ENCODE measurements around the gene ZNG1C. TPM values are rescaled to one million over a fixed set of nuclear protein-coding genes. Genes with fewer than 3 reads are reported as not detected.
"Not testable (repeated sequence)": the region's sequence is repeated elsewhere in the genome, so short reads cannot be mapped to it uniquely, and the experiment has no call there.

Gene ZNG1C
- polyA plus RNA-seq (2013, experiment 1 of 2), result 7.6 TPM
- polyA plus RNA-seq (2013, experiment 2 of 2), result 7.3 TPM

- H3K9ac ChIP-seq (ENCODE audit: low read depth, low read length); H3K4me1 ChIP-seq (ENCODE audit: insufficient read depth, low read length); H3K9me3 ChIP-seq (ENCODE audit: insufficient read depth, low read depth, low read length); H3K27me3 ChIP-seq (ENCODE audit: insufficient read depth, low read length); H3K27ac ChIP-seq (ENCODE audit: low read depth, low read length); H3K4me3 ChIP-seq (ENCODE audit: low read length); H3K36me3 ChIP-seq (ENCODE audit: insufficient read depth, low read length): not testable (repeated sequence)
- no CpG with 5 or more reads among the region's 32 CpGs for WGBS
Measured at GRCh38 chr9:68241683-68242082, at the start of gene ZNG1C. TSS of gene ZNG1C (plus strand) at chr9:68241983. CDS start at chr9:68242032, 49 bp downstream.

GRCh38 chr9:68242437-68242836, 654 bp downstream of the ZNG1C start:
- H3K9ac ChIP-seq (ENCODE audit: low read depth, low read length); H3K27me3 ChIP-seq (ENCODE audit: insufficient read depth, low read length): not testable (repeated sequence)

GRCh38 chr9:68281041-68281440, 39.3 kb downstream of the ZNG1C start:
- not testable (repeated sequence) for H3K9ac ChIP-seq (ENCODE audit: low read depth, low read length); H3K4me1 ChIP-seq (ENCODE audit: insufficient read depth, low read length); H3K27me3 ChIP-seq (ENCODE audit: insufficient read depth, low read length); H3K4me3 ChIP-seq (ENCODE audit: low read length); H3K27ac ChIP-seq (ENCODE audit: low read depth, low read length); H3K9me3 ChIP-seq (ENCODE audit: insufficient read depth, low read depth, low read length); H3K36me3 ChIP-seq (ENCODE audit: insufficient read depth, low read length)
- 64% methylated on average over 7 of the region's 16 CpGs for WGBS

More at GRCh38 chr9:68242437-68242836, 654 bp downstream of the ZNG1C start:
- no CpG with 5 or more reads among the region's 11 CpGs for WGBS
- not testable (repeated sequence) for H3K4me1 ChIP-seq (ENCODE audit: insufficient read depth, low read length); H3K9me3 ChIP-seq (ENCODE audit: insufficient read depth, low read depth, low read length); H3K27ac ChIP-seq (ENCODE audit: low read depth, low read length); H3K36me3 ChIP-seq (ENCODE audit: insufficient read depth, low read length); H3K4me3 ChIP-seq (ENCODE audit: low read length)

GRCh38 chr9:68302567-68302966, 60.8 kb downstream of the ZNG1C start, which contains the start of gene FOXD4L3:
TSS of gene FOXD4L3 (plus strand) at chr9:68302867. CDS start at chr9:68302952, 85 bp downstream.
- no CpG with 5 or more reads among the region's 15 CpGs for WGBS
- not testable (repeated sequence) for H3K4me1 ChIP-seq (ENCODE audit: insufficient read depth, low read length); H3K9ac ChIP-seq (ENCODE audit: low read depth, low read length); H3K9me3 ChIP-seq (ENCODE audit: insufficient read depth, low read depth, low read length); H3K27ac ChIP-seq (ENCODE audit: low read depth, low read length); H3K4me3 ChIP-seq (ENCODE audit: low read length); H3K36me3 ChIP-seq (ENCODE audit: insufficient read depth, low read length)
- H3K27me3 ChIP-seq (ENCODE audit: insufficient read depth, low read length), result peaks cover 16% of the 10 kb centered on the region

- not testable (repeated sequence) for H3K9ac ChIP-seq (ENCODE audit: low read depth, low read length); H3K4me1 ChIP-seq (ENCODE audit: insufficient read depth, low read length); H3K27ac ChIP-seq (ENCODE audit: low read depth, low read length); H3K4me3 ChIP-seq (ENCODE audit: low read length); H3K9me3 ChIP-seq (ENCODE audit: insufficient read depth, low read depth, low read length); H3K36me3 ChIP-seq (ENCODE audit: insufficient read depth, low read length)
- H3K27me3 ChIP-seq (ENCODE audit: insufficient read depth, low read length), result peaks cover 20% of the 10 kb centered on the region
- WGBS, result 0% methylated on average over 8 of the region's 30 CpGs
Measured at GRCh38 chr9:68303771-68304170, 62.0 kb downstream of the ZNG1C start.

GRCh38 chr9:68304212-68304611, 62.4 kb downstream of the ZNG1C start:
- H3K36me3 ChIP-seq (ENCODE audit: insufficient read depth, low read length); H3K9me3 ChIP-seq (ENCODE audit: insufficient read depth, low read depth, low read length); H3K27ac ChIP-seq (ENCODE audit: low read depth, low read length); H3K4me1 ChIP-seq (ENCODE audit: insufficient read depth, low read length); H3K9ac ChIP-seq (ENCODE audit: low read depth, low read length); H3K4me3 ChIP-seq (ENCODE audit: low read length): not testable (repeated sequence)
- WGBS, result no CpG with 5 or more reads among the region's 21 CpGs
- H3K27me3 ChIP-seq (ENCODE audit: insufficient read depth, low read length), result peaks cover 20% of the 10 kb centered on the region

- H3K9me3 ChIP-seq (ENCODE audit: insufficient read depth, low read depth, low read length); H3K4me1 ChIP-seq (ENCODE audit: insufficient read depth, low read length); H3K36me3 ChIP-seq (ENCODE audit: insufficient read depth, low read length); H3K27ac ChIP-seq (ENCODE audit: low read depth, low read length); H3K4me3 ChIP-seq (ENCODE audit: low read length); H3K9ac ChIP-seq (ENCODE audit: low read depth, low read length): not testable (repeated sequence)
- peaks cover 20% of the 10 kb centered on the region for H3K27me3 ChIP-seq (ENCODE audit: insufficient read depth, low read length)
- no CpG with 5 or more reads among the region's 4 CpGs for WGBS
Measured at GRCh38 chr9:68304777-68305176, 63.0 kb downstream of the ZNG1C start.

- H3K27me3 ChIP-seq (ENCODE audit: insufficient read depth, low read length), result peaks cover 20% of the 10 kb centered on the region
- H3K9me3 ChIP-seq (ENCODE audit: insufficient read depth, low read depth, low read length); H3K4me1 ChIP-seq (ENCODE audit: insufficient read depth, low read length); H3K36me3 ChIP-seq (ENCODE audit: insufficient read depth, low read length); H3K27ac ChIP-seq (ENCODE audit: low read depth, low read length); H3K9ac ChIP-seq (ENCODE audit: low read depth, low read length); H3K4me3 ChIP-seq (ENCODE audit: low read length): not testable (repeated sequence)
- 21% methylated on average over 6 of the region's 21 CpGs for WGBS
Measured at GRCh38 chr9:68305680-68306285, 64.0 kb downstream of the ZNG1C start.

GRCh38 chr9:68306391-68306964, 64.7 kb downstream of the ZNG1C start:
- not testable (repeated sequence) for H3K9me3 ChIP-seq (ENCODE audit: insufficient read depth, low read depth, low read length); H3K27ac ChIP-seq (ENCODE audit: low read depth, low read length); H3K4me3 ChIP-seq (ENCODE audit: low read length); H3K9ac ChIP-seq (ENCODE audit: low read depth, low read length); H3K36me3 ChIP-seq (ENCODE audit: insufficient read depth, low read length); H3K4me1 ChIP-seq (ENCODE audit: insufficient read depth, low read length)
- H3K27me3 ChIP-seq (ENCODE audit: insufficient read depth, low read length), result peaks cover 22% of the 10 kb centered on the region
- WGBS, result 19% methylated on average over 10 of the region's 37 CpGs

GRCh38 chr9:68307127-68307526, 65.3 kb downstream of the ZNG1C start:
- 48% methylated on average over 12 of the region's 35 CpGs for WGBS
- H3K9me3 ChIP-seq (ENCODE audit: insufficient read depth, low read depth, low read length); H3K9ac ChIP-seq (ENCODE audit: low read depth, low read length): not testable (repeated sequence)

GRCh38 chr9:68307654-68308053, 65.9 kb downstream of the ZNG1C start:
- not testable (repeated sequence) for H3K9me3 ChIP-seq (ENCODE audit: insufficient read depth, low read depth, low read length); H3K4me1 ChIP-seq (ENCODE audit: insufficient read depth, low read length); H3K27ac ChIP-seq (ENCODE audit: low read depth, low read length); H3K36me3 ChIP-seq (ENCODE audit: insufficient read depth, low read length); H3K4me3 ChIP-seq (ENCODE audit: low read length); H3K9ac ChIP-seq (ENCODE audit: low read depth, low read length)
- peaks cover 26% of the 10 kb centered on the region for H3K27me3 ChIP-seq (ENCODE audit: insufficient read depth, low read length)
- WGBS, result 47% methylated on average over 18 of the region's 21 CpGs

More at GRCh38 chr9:68307127-68307526, 65.3 kb downstream of the ZNG1C start:
- H3K4me3 ChIP-seq (ENCODE audit: low read length); H3K4me1 ChIP-seq (ENCODE audit: insufficient read depth, low read length); H3K36me3 ChIP-seq (ENCODE audit: insufficient read depth, low read length); H3K27ac ChIP-seq (ENCODE audit: low read depth, low read length): not testable (repeated sequence)
- peaks cover 26% of the 10 kb centered on the region for H3K27me3 ChIP-seq (ENCODE audit: insufficient read depth, low read length)

- no CpG with 5 or more reads among the region's 5 CpGs for WGBS
- H3K36me3 ChIP-seq (ENCODE audit: insufficient read depth, low read length); H3K27ac ChIP-seq (ENCODE audit: low read depth, low read length); H3K4me3 ChIP-seq (ENCODE audit: low read length); H3K4me1 ChIP-seq (ENCODE audit: insufficient read depth, low read length); H3K9me3 ChIP-seq (ENCODE audit: insufficient read depth, low read depth, low read length); H3K9ac ChIP-seq (ENCODE audit: low read depth, low read length): not testable (repeated sequence)
- peaks cover 21% of the 10 kb centered on the region for H3K27me3 ChIP-seq (ENCODE audit: insufficient read depth, low read length)
Measured at GRCh38 chr9:68311208-68311607, 69.4 kb downstream of the ZNG1C start.
